RKO (cell line): Measurements from ENCODE around the gene PXYLP1.
"Not testable (repeated sequence)": the region's sequence is repeated elsewhere in the genome, so short reads cannot be mapped to it uniquely, and the experiment has no call there.

ENCODE experiments used
- DNase-seq: peaks from one replicate; pipeline ENCODE4 v3.0.0-alpha.2; 2016; ENCODE audit warnings: low spot score

Gene PXYLP1, protein sequence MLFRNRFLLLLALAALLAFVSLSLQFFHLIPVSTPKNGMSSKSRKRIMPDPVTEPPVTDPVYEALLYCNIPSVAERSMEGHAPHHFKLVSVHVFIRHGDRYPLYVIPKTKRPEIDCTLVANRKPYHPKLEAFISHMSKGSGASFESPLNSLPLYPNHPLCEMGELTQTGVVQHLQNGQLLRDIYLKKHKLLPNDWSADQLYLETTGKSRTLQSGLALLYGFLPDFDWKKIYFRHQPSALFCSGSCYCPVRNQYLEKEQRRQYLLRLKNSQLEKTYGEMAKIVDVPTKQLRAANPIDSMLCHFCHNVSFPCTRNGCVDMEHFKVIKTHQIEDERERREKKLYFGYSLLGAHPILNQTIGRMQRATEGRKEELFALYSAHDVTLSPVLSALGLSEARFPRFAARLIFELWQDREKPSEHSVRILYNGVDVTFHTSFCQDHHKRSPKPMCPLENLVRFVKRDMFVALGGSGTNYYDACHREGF

GRCh38 chr3:141231101-141231951 is at the start of gene PXYLP1:
PXYLP1 (plus strand) TSS chr3:141231825; CDS start chr3:141260176, 28,351 bp downstream.
- peak; percentile 91 for DNase-seq

DNA sequence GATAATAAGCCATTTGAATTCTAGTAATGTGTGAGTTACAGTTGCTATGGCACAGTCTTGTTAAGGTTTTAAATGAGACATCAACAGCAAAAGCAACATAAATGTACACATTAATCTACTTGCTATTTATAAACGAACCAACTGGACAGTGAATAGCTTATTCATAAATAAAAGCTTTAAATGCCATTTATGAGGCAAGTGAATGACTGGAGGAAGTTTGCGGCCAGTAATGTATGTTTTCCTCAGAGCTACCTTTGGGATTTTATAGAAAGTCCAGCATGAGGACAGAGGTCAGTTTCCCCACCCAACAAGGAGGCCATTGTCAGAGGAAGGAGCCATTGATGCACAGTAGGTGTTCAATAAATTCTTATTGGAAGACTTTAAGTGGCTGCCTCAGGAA is 48.0 kb upstream of the PXYLP1 start:
- DNase-seq: no peak

- no peak for DNase-seq
Measured at GRCh38 chr3:141184430-141184829, 47.2 kb upstream of the PXYLP1 start.

DNA sequence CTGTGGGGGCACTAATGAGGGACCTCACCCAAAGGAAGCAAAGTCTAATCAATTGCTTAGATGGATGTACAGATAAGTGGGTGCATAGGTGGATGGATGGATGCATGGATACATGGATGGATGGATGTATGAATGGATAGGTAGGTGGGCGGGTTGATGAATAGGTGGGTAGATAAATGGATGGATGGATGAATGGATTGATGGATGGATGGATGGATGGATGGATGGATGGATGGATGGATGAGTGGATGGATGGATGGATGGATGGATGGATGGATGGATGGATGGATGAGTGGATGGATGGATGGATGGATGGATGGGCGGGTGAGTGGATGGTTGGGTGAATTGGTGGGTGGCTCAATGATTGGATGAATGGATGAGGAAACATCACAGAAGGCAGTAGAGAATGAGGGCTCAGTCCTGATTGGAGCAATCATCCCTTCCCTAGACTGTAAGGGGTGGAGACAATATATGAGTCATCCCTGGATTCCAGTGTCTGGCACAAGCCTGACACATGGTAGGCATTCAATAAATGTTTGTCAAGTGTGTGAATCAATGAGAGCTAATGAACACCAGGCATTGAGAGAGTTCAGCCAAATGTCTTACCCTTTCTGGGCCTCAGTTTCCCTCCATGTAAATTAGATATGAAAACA is 40.4 kb upstream of the PXYLP1 start:
- peak; percentile 20 for DNase-seq

- DNase-seq: peak; percentile 93
Measured at GRCh38 chr3:141192345-141192744, 39.3 kb upstream of the PXYLP1 start.

GRCh38 chr3:141193066-141193830 is 38.4 kb upstream of the PXYLP1 start:
- DNase-seq: no peak

- no peak for DNase-seq
Measured at GRCh38 chr3:141201122-141201521, 30.5 kb upstream of the PXYLP1 start.

GRCh38 chr3:141202682-141203081 is 28.9 kb upstream of the PXYLP1 start:
- DNase-seq: no peak

GRCh38 chr3:141203866-141204265 is 27.8 kb upstream of the PXYLP1 start:
- DNase-seq: no peak

GRCh38 chr3:141204343-141204742 is 27.3 kb upstream of the PXYLP1 start:
- no peak for DNase-seq

DNA sequence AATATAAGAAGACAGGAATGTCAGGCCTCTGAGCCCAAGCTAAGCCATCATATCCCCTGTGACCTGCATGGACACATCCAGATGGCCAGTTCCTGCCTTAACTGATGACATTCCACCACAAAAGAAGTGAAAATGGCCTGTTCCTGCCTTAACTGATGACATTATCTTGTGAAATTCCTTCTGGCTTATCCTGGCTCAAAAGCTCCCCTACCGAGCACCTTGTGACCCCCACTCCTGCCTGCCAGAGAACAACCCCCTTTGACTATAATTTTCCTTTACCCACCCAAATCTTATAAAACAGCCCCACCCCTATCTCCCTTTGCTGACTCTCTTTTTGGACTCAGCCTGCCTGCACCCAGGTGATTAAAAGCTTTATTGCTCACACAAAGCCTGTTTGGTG is 20.3 kb upstream of the PXYLP1 start:
- not testable (repeated sequence) for DNase-seq

GRCh38 chr3:141212101-141212500 is 19.5 kb upstream of the PXYLP1 start:
- DNase-seq: no peak

DNA sequence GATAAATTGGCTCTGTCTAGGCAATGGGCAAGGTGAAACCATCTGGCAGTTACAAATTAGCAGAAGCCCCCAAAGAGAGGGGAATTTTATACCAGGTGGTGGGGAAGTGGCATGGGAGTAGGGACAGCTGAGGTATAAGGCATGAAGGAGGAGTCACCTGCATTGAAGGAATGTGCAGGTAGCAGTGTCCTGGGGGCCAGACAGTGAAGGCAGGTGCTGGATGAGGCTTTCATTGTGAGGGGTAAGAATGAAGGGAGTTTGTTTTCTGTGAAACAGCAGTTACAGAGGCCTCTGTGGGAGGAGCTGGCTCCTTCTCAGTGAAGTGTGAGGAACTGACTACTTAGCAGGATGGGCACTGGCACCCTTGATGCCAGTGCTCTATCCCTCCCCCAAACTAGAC is 19.1 kb upstream of the PXYLP1 start:
- DNase-seq: no peak

DNA sequence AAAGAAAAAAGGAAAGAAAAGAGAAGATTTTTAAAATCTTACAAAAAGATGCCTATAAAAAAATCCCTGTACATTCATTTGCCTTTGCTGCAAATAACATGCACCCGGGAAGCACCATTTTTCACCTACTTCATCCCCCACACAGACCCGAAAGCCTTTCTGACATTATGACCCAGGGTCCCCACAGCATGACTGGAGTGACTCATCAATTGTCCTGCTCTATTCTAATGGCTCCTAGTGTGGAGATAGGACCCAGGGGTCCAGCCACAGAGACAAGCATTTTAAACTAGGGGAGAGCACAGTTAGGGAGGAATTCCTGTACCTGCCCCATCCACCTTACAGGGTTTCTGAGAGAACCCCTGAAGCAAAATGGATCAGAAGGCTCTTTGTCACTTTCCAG is 14.7 kb upstream of the PXYLP1 start:
- DNase-seq: no peak

DNA sequence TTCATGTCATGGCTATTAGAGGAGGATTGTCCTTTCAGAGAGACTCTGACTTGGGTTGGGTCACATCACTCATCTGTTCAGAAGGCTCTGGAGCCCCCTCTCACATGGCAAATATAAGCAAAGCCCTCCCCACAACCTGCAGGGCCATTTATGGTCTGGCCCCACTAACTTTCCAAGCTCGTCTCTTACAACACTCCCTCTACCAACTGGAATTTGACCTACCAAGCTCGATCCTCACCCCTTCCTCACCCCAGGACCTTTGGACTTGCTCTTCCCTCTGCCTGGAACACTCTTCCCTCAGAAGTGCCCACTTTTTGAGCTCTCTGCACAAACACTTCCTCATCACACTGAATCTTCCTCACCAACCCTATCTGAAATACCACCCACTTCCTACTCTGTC is 14.2 kb upstream of the PXYLP1 start:
- no peak for DNase-seq

- DNase-seq: no peak
Measured at GRCh38 chr3:141218162-141218835, 13.3 kb upstream of the PXYLP1 start.

- no peak for DNase-seq
Measured at GRCh38 chr3:141218926-141219325, 12.7 kb upstream of the PXYLP1 start.

- no peak for DNase-seq
Measured at GRCh38 chr3:141223673-141224166, 7.9 kb upstream of the PXYLP1 start.

DNA sequence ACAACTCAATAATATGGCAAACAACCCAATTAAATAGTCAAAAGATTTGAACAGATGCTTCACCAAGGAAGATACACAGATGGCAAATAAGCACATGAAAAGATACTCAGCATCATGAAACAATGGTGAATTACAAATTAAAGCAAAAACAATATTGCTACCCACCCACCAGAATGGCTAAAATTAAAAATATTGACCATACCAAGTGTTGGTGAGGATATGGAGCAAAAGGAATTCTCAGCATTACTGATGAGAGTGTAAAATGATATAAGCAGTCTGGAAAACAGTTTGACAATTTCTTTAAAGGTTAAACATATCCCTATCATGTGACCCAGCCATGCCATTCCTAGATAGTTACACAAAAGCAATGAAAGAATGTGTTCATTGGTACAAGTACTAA is 5.7 kb upstream of the PXYLP1 start:
- DNase-seq: no peak

DNA sequence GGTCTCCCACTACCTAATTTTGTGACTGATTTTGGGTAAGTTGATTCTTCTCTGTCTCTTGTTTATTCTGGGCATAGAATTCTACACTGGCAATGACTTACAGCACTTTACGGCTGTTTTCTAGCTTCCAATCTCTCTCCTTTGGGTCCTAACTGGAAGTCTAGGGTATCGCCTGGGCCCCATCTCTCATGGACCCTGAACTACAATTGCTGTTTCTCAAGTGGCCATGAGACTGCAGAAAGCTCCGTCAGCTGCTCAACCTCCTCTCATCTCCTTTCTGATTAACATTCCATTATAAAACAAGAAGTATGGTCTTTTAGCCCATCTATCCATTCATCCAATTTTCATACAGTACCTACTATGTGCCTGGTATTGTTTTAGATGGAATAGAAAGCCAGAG is 4.4 kb upstream of the PXYLP1 start:
- no peak for DNase-seq

DNA sequence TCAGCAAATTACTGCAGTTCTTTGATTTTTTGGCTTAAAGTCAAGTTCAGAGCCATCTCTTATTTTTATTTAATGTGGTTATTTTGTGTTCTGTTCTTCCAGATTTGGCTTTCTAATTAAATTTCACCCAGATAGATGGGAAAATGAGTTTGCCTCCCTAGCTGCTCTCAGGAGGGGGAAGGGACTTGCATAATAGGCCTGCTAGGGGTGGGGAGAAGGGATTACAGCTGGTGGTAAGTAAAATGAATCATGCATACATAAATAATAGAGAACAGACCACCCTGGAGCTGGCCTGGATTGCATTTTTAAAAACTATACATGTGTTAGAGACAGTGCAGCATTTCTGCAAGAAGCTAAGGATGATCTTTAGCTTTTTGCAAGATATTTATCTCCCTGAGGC is 3.9 kb upstream of the PXYLP1 start:
- no peak for DNase-seq
